Transverse colon (tissue), 4 donors: ENCODE results near the gene WNK4. TPM values are rescaled to one million over a fixed set of nuclear protein-coding genes. Genes with fewer than 3 reads are reported as not detected.

Experiments
- DNase-seq: peaks from one replicate; pipeline ENCODE4 v3.0.0-alpha.2; 2019
- H3K27ac ChIP-seq, 4 donors: fragments of 200-600 bp; sonication (generic); 2 replicates each; pipeline ENCODE4 v1.5.1; 2016 to 2018; ENCODE audit warnings: inconsistent platforms in 4 of 4
- H3K27me3 ChIP-seq: fragments of 200-600 bp; sonication (generic); 2 replicates; pipeline ENCODE4 v1.5.1; 2017; ENCODE audit warnings: inconsistent platforms
- H3K36me3 ChIP-seq, 4 donors: fragments of 200-600 bp; sonication (generic); 2 replicates each; pipeline ENCODE4 v1.5.1; 2017 to 2019; ENCODE audit warnings: inconsistent platforms in 4 of 4
- H3K4me1 ChIP-seq, 4 donors: fragments of 200-600 bp; sonication (generic); 2 replicates each; pipeline ENCODE4 v1.5.1; 2017 to 2020; ENCODE audit warnings: inconsistent platforms in 4 of 4
- H3K4me3 ChIP-seq, 4 donors: fragments of 200-600 bp; sonication (generic); 1 replicate in 1 of 4; 2 replicates in 3 of 4; pipeline versions ENCODE4 v1.5.1 to v1.6.1; 2017 to 2019; ENCODE audit warnings: inconsistent platforms in 4 of 4
- H3K9me3 ChIP-seq, 2 donors: fragments of 200-600 bp; sonication (generic); 2 replicates each; pipeline ENCODE4 v1.5.1; 2017 to 2019; ENCODE audit warnings: inconsistent platforms in 2 of 2
- EP300 ChIP-seq: sonication (generic); formaldehyde crosslinking; IDR thresholded peaks from one replicate; pipeline ENCODE4 v1.6.1; 2017; ENCODE audit warnings: antibody characterized with exemption, low read depth
- POLR2A ChIP-seq: fragments of 450-650 bp; IDR thresholded peaks from one replicate; pipeline ENCODE4 v1.6.1; 2016; ENCODE audit warnings: antibody characterized with exemption, mild to moderate bottlenecking, moderate library complexity
- POLR2AphosphoS5 ChIP-seq, 3 donors: sonication (generic); formaldehyde crosslinking; IDR thresholded peaks; one replicate each; pipeline ENCODE4 v1.6.1; 2016; ENCODE audit warnings: antibody characterized with exemption in 3 of 3
- WGBS, 2 donors: methylation state at CpG; one replicate each; pipeline ENCODE4 v1.1.5; 2018; ENCODE audit warnings: low coverage in 1 of 2; 5-methylcytosine and 5-hydroxymethylcytosine counted together
- in situ Hi-C, 4 donors: fragments of 200-750 bp; cut with MboI; loops; one replicate each; pipeline versions ENCODE4 v1.15.0 to v1.15.1; 2017; ENCODE audit warnings: low sequenced_read_pairs in 3 of 4, low pct_ligation_motif_present in 1 of 4, low pct_unique_long_range_greater_than_20kb in 1 of 4
- intact Hi-C: fragments of 100-400 bp; cut with DNase I; formaldehyde crosslinking; loops from one replicate; pipeline ENCODE4 v1.15.1; 2023; ENCODE audit warnings: low total_unique reads
- total RNA-seq, 4 donors: library from RNA; depleted of rRNA; stranded (reverse); fragments of >200 nt; gene quantifications; one replicate each; pipeline ENCODE4 v1.1.0, GENCODE V29; 2016
- TF ChIP-seq, protein P1 (sequence below), 5 experiments: fragments of 200-600 bp in 3 of 5; fragments of 450-650 bp in 2 of 5; sonication (generic) in 3 of 5; IDR thresholded peaks; 1 replicate in 2 of 5; 2 replicates in 3 of 5; pipeline ENCODE4 v1.5.1; 2016 to 2017; ENCODE audit warnings: antibody characterized with exemption in 5 of 5, inconsistent platforms in 3 of 5, mild to moderate bottlenecking in 2 of 5, moderate library complexity in 1 of 5

Gene WNK4
- total RNA-seq, 4 donors from 2014 or later, result 17.9 to 87.6 (median 40.9) TPM

DNA sequence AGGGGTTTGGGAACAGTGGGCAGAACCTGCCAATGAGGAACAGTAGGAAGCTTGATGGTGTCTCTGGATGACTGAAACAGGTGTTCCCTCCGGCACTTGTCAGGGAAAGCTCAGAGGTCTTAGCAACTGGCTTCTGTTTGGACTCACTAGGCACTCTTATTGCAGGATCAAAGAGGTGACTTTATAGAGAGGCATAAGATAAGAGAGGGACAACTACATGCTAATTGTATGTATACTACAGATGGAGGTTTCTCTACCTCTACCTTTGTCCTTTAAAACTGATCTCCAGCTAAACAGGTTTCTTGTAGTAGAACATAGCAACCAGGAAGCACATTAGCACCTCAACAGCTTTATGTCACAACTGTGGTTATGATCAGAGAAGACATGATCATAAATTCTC, 25.8 kb downstream of the WNK4 start:
- TF ChIP-seq POLR2A (peak; percentile 47), EP300 (peak; percentile 30), POLR2AphosphoS5 (IDR thresholded peaks at IDR 0.05) (peak; percentile 6 to 73 (median 71))
- TF ChIP-seq, protein P1, sequence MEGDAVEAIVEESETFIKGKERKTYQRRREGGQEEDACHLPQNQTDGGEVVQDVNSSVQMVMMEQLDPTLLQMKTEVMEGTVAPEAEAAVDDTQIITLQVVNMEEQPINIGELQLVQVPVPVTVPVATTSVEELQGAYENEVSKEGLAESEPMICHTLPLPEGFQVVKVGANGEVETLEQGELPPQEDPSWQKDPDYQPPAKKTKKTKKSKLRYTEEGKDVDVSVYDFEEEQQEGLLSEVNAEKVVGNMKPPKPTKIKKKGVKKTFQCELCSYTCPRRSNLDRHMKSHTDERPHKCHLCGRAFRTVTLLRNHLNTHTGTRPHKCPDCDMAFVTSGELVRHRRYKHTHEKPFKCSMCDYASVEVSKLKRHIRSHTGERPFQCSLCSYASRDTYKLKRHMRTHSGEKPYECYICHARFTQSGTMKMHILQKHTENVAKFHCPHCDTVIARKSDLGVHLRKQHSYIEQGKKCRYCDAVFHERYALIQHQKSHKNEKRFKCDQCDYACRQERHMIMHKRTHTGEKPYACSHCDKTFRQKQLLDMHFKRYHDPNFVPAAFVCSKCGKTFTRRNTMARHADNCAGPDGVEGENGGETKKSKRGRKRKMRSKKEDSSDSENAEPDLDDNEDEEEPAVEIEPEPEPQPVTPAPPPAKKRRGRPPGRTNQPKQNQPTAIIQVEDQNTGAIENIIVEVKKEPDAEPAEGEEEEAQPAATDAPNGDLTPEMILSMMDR (IDR thresholded peaks at IDR 0.05), result no peak
- H3K36me3 ChIP-seq, result peaks cover 0 to 13% (median 6%) of the 10 kb centered on the region in 4 donors
- intact Hi-C loops, result no loop called here
- no peaks in the 10 kb centered on the region for H3K27me3 ChIP-seq
- 45% methylated on average over 1 of the region's 1 CpG; no CpG with 5 or more reads in 1 of the 2 donors for WGBS, 2 donors
- H3K27ac ChIP-seq, result peak overlapping the region; percentile 60 to 82 (median 80)
- H3K4me3 ChIP-seq, result no peak overlapping the region
- peaks cover 8 to 55% (median 20%) of the 10 kb centered on the region in 4 donors for H3K4me1 ChIP-seq
- in situ Hi-C loops, result no loop called here
- no peak for DNase-seq
- H3K9me3 ChIP-seq, result no peaks in the 10 kb centered on the region

- intact Hi-C loops (no loop called here), in situ Hi-C loops (no loop called here)
- Histone ChIP-seq H3K4me1 (peaks cover 3 to 30% (median 12%) of the 10 kb centered on the region in 4 donors), H3K4me3 (no peak overlapping the region), H3K27me3 (no peaks in the 10 kb centered on the region), H3K36me3 (peaks cover 0 to 32% (median 16%) of the 10 kb centered on the region in 4 donors), H3K27ac (peak overlapping the region in 2 of 4 donors; percentile 23 to 42), H3K9me3 (no peaks in the 10 kb centered on the region)
- 21 to 25% methylated on average over 3 of the region's 3 CpGs for WGBS, 2 donors
- TF ChIP-seq POLR2AphosphoS5 (IDR thresholded peaks at IDR 0.05), result peak in 1 of 3 donors; percentile 28
- no peak for TF ChIP-seq POLR2A
- no peak for DNase-seq
These were observed 28.8 kb downstream of the WNK4 start for GRCh38 chr17:42809250-42809649.

DNA sequence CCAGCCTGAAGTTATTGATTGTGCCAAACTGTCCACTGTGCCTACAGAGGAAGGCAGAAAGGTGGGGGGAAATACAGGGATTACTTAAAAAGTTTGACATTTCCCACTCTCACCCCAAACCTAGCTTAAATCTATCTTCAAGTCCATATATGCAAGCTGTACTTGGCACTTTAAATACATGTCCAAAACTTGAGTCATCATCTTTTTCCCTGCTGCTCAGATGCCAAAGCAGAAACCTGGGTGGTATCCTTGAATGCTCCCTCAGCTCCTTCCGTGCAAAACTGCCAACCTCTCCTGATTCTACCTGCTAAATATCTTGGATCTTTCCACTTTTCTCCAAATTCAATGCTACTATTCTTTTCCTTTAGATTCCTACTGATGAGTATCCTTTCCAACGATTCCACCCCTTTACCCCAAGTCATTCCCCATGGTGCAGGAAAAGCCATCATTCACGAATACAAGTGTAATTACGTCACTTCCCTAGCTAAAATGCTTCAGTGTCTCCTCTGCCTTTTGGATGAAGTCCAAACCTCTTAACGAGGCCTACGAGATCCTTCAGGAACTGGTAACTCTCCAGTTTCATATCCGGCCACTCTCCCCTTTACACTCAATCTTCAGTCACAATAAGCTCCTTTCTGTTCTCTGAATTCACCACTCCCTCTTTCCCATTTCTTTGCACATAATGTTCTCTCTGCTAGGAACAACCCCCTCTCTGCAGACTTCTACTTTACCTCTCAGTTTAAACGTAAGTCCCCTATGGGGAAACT, 34.4 kb downstream of the WNK4 start:
- Histone ChIP-seq H3K36me3 (peaks cover 0 to 83% (median 36%) of the 10 kb centered on the region in 4 donors), H3K27me3 (no peaks in the 10 kb centered on the region), H3K4me3 (no peak overlapping the region), H3K4me1 (no peaks in the 10 kb centered on the region), H3K9me3 (no peaks in the 10 kb centered on the region), H3K27ac (no peak overlapping the region)
- intact Hi-C loops (no loop called here), in situ Hi-C loops (no loop called here)
- 73% methylated on average over 8 of the region's 8 CpGs for WGBS, 2 donors
- no peak for DNase-seq
- no peak for TF ChIP-seq POLR2A
- no peak for TF ChIP-seq EP300
- TF ChIP-seq, protein P1 (IDR thresholded peaks at IDR 0.05), result no peak
- no peak for TF ChIP-seq POLR2AphosphoS5 (IDR thresholded peaks at IDR 0.05)

DNA sequence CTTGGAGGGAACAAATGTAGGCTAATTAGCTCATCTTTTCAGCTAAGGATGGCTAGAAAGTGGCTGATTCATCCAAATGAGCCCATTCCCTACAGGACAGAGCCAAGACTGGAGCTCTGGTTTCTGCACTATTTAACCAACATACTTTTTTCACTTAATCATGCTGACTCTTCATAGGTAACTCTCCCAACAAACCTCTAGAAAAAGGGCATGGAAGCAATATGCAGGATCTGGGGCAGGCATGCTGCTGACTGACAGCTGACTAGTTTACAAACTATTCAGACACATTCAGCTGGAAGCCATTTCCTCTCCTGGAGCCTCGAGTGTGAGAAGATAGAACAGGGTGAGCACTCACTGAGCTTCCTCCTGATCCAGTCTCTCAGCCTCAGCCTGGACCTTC, 37.5 kb downstream of the WNK4 start:
- Histone ChIP-seq H3K4me1 (peaks cover 2 to 12% (median 5%) of the 10 kb centered on the region in 4 donors), H3K4me3 (no peak overlapping the region), H3K36me3 (peaks cover 0 to 64% (median 25%) of the 10 kb centered on the region in 4 donors), H3K9me3 (no peaks in the 10 kb centered on the region), H3K27me3 (no peaks in the 10 kb centered on the region), H3K27ac (no peak overlapping the region)
- WGBS, 2 donors, result 50 to 82% methylated on average over 1 of the region's 1 CpG
- no peak for DNase-seq
- TF ChIP-seq, protein P1 (IDR thresholded peaks at IDR 0.05), result no peak
- TF ChIP-seq POLR2A (no peak), EP300 (no peak), POLR2AphosphoS5 (IDR thresholded peaks at IDR 0.05) (no peak)
- intact Hi-C loops (no loop called here), in situ Hi-C loops (no loop called here)
